HepG2 (cell line): Measurements from ENCODE around the gene SERPINA9. TPM values are rescaled to one million over a fixed set of nuclear protein-coding genes. Genes with fewer than 3 reads are reported as not detected.
"Not testable (repeated sequence)": the region's sequence is repeated elsewhere in the genome, so short reads cannot be mapped to it uniquely, and the experiment has no call there.

Experiments
- ATAC-seq: fragments of 200-7000 bp; cut with Tn5 transposase; 3 replicates; pipeline ENCODE4 v1.9.1; 2020; ENCODE audit warnings: mild to moderate bottlenecking, moderate library complexity
- BruUV-seq: library from RNA; stranded (reverse); fragments of 400-500 nt; replicated peaks from 2 replicates; lab custom pipeline; 2021; lab: Mats Ljungman, UMichigan
- CTCF ChIA-PET: fragments of 300-600 bp; formaldehyde crosslinking; extraction: SDS; loops from one replicate; lab custom pipeline; 2021; ENCODE audit warnings: low total read pairs, inconsistent platforms, low intra/inter-chr PET ratio; lab: Yijun Ruan, JAX
- POLR2A ChIA-PET: fragments of 350-600 bp; sonication (Branson Sonifier 250); formaldehyde crosslinking; loops from one replicate; lab custom pipeline; 2020; ENCODE audit warnings: antibody characterized with exemption, inconsistent platforms; lab: Yijun Ruan, JAX
- DNase-seq: peaks from one replicate; pipeline ENCODE4 v3.0.0-alpha.2; 2015; ENCODE audit warnings: low spot score
- FAIRE-seq: peaks from 3 replicates; lab custom pipeline; 2011; peaks lifted over from hg19 to GRCh38; lab: Jason Lieb, UNC
- H2AFZ ChIP-seq: one replicate; pipeline ENCODE4 v1.6.1; 2011; ENCODE audit warnings: low read length, inconsistent platforms
- H3K27ac ChIP-seq: fragments of 300-600 bp; 3 replicates; pipeline ENCODE4 v1.8.0; 2011; ENCODE audit warnings: mixed run types, mild to moderate bottlenecking, mixed read lengths, low read length, inconsistent platforms; ENCODE audit not compliant: insufficient read depth; ENCODE audit errors: extremely low read length
- H3K27me3 ChIP-seq, 2 experiments: fragments of 200-600 bp in 1 of 2; 2 replicates in 1 of 2; 3 replicates in 1 of 2; pipeline versions ENCODE4 v1.6.0 to v1.8.0; 2011; ENCODE audit warnings: low read length in 2 of 2, mild to moderate bottlenecking in 2 of 2, moderate library complexity in 2 of 2, inconsistent platforms in 1 of 2; ENCODE audit not compliant: insufficient read depth in 2 of 2, control insufficient read depth in 1 of 2
- H3K36me3 ChIP-seq, 2 experiments: fragments of 200-600 bp in 1 of 2; replicated peaks in 1 of 2; 2 replicates in 1 of 2; 3 replicates in 1 of 2; pipeline versions ENCODE4 v1.5.1 to v1.8.0; 2011; ENCODE audit warnings: low read length in 2 of 2, inconsistent platforms in 1 of 2; ENCODE audit not compliant: insufficient read depth in 2 of 2, control insufficient read depth in 1 of 2
- H3K4me1 ChIP-seq: 2 replicates; pipeline ENCODE4 v1.5.1; 2012; ENCODE audit warnings: low read length, inconsistent platforms; ENCODE audit not compliant: insufficient read depth
- H3K4me2 ChIP-seq: 2 replicates; pipeline ENCODE4 v1.6.0; 2011; ENCODE audit warnings: low read depth, low read length, inconsistent platforms
- H3K4me3 ChIP-seq, 3 experiments: fragments of 200-600 bp in 1 of 3; sonication (generic), shearing (Covaris generic) in 1 of 3; replicated peaks in 1 of 3; 2 replicates each; pipeline ENCODE4 v1.5.1; 2011 to 2016; ENCODE audit warnings: low read length in 3 of 3, inconsistent platforms in 2 of 3, low read depth in 2 of 3, mild to moderate bottlenecking in 2 of 3, control low read depth in 1 of 3, mixed read lengths in 1 of 3; ENCODE audit not compliant: insufficient read depth in 1 of 3
- H3K79me2 ChIP-seq: one replicate; pipeline ENCODE4 v1.6.1; 2011; ENCODE audit warnings: low read length, inconsistent platforms; ENCODE audit not compliant: insufficient read depth
- H3K9ac ChIP-seq: 2 replicates; pipeline ENCODE4 v1.6.0; 2011; ENCODE audit warnings: mild to moderate bottlenecking, low read depth, low read length, inconsistent platforms; ENCODE audit not compliant: insufficient read depth
- H3K9me3 ChIP-seq: 2 replicates; pipeline ENCODE4 v1.5.1; 2012; ENCODE audit warnings: mild to moderate bottlenecking, low read length
- H4K20me1 ChIP-seq: 2 replicates; pipeline ENCODE4 v1.6.0; 2011; ENCODE audit warnings: inconsistent platforms, mild to moderate bottlenecking, low read length, moderate library complexity; ENCODE audit not compliant: insufficient read depth
- GFI1 ChIP-seq: sonication (generic); formaldehyde crosslinking; IDR thresholded peaks from 2 replicates; pipeline ENCODE4 v1.5.0; 2020; ENCODE audit warnings: missing genetic modification reagents, mild to moderate bottlenecking, borderline replicate concordance
- HOXA5 ChIP-seq: sonication (generic); formaldehyde crosslinking; IDR thresholded peaks from 2 replicates; pipeline ENCODE4 v1.4.0; 2020; ENCODE audit warnings: missing genetic modification reagents
- ISL2 ChIP-seq: sonication (generic); formaldehyde crosslinking; IDR thresholded peaks from 2 replicates; pipeline ENCODE4 v1.5.0; 2020; ENCODE audit warnings: missing genetic modification reagents
- MED8 ChIP-seq: sonication (generic); formaldehyde crosslinking; IDR thresholded peaks from 2 replicates; pipeline ENCODE4 v1.8.1; 2023; ENCODE audit warnings: mild to moderate bottlenecking, missing genetic modification reagents; ENCODE audit not compliant: insufficient replicate concordance
- SP5 ChIP-seq: IDR thresholded peaks from 2 replicates; pipeline ENCODE4 v1.6.1; 2016; ENCODE audit warnings: low read depth, borderline replicate concordance
- TCF12 ChIP-seq, 2 experiments: fragments of 450-650 bp in 1 of 2; sonication (generic) in 1 of 2; formaldehyde crosslinking in 1 of 2; IDR thresholded peaks; 2 replicates each; pipeline versions ENCODE4 v1.6.1 to v1.8.0; 2017 to 2022; ENCODE audit warnings: antibody characterized with exemption in 1 of 2, mild to moderate bottlenecking in 1 of 2, missing genetic modification reagents in 1 of 2, moderate library complexity in 1 of 2
- TEAD3 ChIP-seq: optimal IDR thresholded peaks from 2 replicates; pipeline ENCODE3; 2016; ENCODE audit warnings: borderline replicate concordance
- TMF1 ChIP-seq: sonication (generic); formaldehyde crosslinking; IDR thresholded peaks from 2 replicates; pipeline ENCODE4 v1.8.1; 2022; ENCODE audit warnings: low read depth, missing genetic modification reagents
- ZNF17 ChIP-seq: sonication (generic); formaldehyde crosslinking; IDR thresholded peaks from 2 replicates; pipeline ENCODE4 v1.5.0; 2020; ENCODE audit warnings: mild to moderate bottlenecking, missing genetic modification reagents
- ZNF205 ChIP-seq: IDR thresholded peaks from 2 replicates; pipeline ENCODE4 v1.6.1; 2018; ENCODE audit warnings: missing biosample characterization, missing genetic modification reagents
- ZNF543 ChIP-seq: sonication (generic); formaldehyde crosslinking; IDR thresholded peaks from 2 replicates; pipeline ENCODE4 v1.4.0; 2020; ENCODE audit warnings: mild to moderate bottlenecking, missing genetic modification reagents
- ZNF775 ChIP-seq: sonication (generic); formaldehyde crosslinking; IDR thresholded peaks from 2 replicates; pipeline ENCODE4 v1.4.0; 2020; ENCODE audit warnings: missing genetic modification reagents, mild to moderate bottlenecking, moderate library complexity, borderline replicate concordance
- WGBS: methylation state at CpG from one replicate; pipeline ENCODE4 v1.1.6; 2017; ENCODE audit warnings: low lambda C conversion rate; 5-methylcytosine and 5-hydroxymethylcytosine counted together
- in situ Hi-C: cut with HindIII; loops from 2 replicates; pipeline ENCODE4 v1.10.0; 2017; ENCODE audit warnings: low pct_unique_long_range_greater_than_20kb; ENCODE audit not compliant: extremely low pct_ligation_motif_present
- intact Hi-C: fragments of 100-400 bp; cut with micrococcal nuclease; formaldehyde crosslinking; loops from one replicate; pipeline ENCODE4 v1.10.0; 2022; ENCODE audit not compliant: unreplicated experiment
- polyA plus RNA-seq, 8 experiments: library from polyadenylated mRNA; depleted of rRNA in 3 of 8; stranded (reverse) in 7 of 8; unstranded in 1 of 8; fragments of >200 nt; fragmentation: Illumina TruSeq in 4 of 8; extraction: Trizol in 4 of 8; gene quantifications; 2 replicates each; pipeline versions ENCODE4 v1.2.1 to v1.2.3, GENCODE V29; 2011 to 2016; ENCODE audit warnings: low read depth in 4 of 8, missing spikeins in 1 of 8, mixed read lengths in 1 of 8; ENCODE audit not compliant: insufficient read depth in 1 of 8
- total RNA-seq, 5 experiments: library from RNA; depleted of rRNA; stranded (reverse); fragments of >200 nt; fragmentation: Illumina TruSeq; extraction: Trizol; gene quantifications; 2 replicates each; pipeline ENCODE4 v1.2.3, GENCODE V29; 2016; ENCODE audit warnings: low read depth in 1 of 5
- TF ChIP-seq, protein P1 (sequence below): sonication (generic); formaldehyde crosslinking; IDR thresholded peaks from 2 replicates; pipeline ENCODE4 v1.4.0; 2020; ENCODE audit warnings: missing genetic modification reagents
- TF ChIP-seq, protein P2 (sequence below): sonication (generic); formaldehyde crosslinking; IDR thresholded peaks from 2 replicates; pipeline ENCODE4 v1.4.0; 2020; ENCODE audit warnings: missing genetic modification reagents
- TF ChIP-seq, protein P3 (sequence below): sonication (generic); formaldehyde crosslinking; IDR thresholded peaks from 2 replicates; pipeline ENCODE4 v1.4.0; 2020; ENCODE audit warnings: missing genetic modification reagents
- TF ChIP-seq, protein P4 (sequence below): sonication (generic); formaldehyde crosslinking; IDR thresholded peaks from 2 replicates; pipeline ENCODE4 v1.8.1; 2022; ENCODE audit warnings: mild to moderate bottlenecking, missing genetic modification reagents

The SERPINA9 gene
- total and polyA plus RNA-seq, 2 of the 13 experiments (the other 11 are each of a cell fraction or from before 2014, with no cell fraction given), result 0.21 TPM; not detected in 1

GRCh38 chr14:94482132-94483070 lies 6.4 kb upstream of the SERPINA9 start:
- 10% methylated on average over 8 of the region's 10 CpGs for WGBS
- not testable (repeated sequence) for FAIRE-seq; TF ChIP-seq TCF12 (IDR thresholded peaks at IDR 0.05)
- peak overlapping the region; percentile 92 for H3K27ac ChIP-seq
- TF ChIP-seq TCF12 (CRISPR knock-in tag; IDR thresholded peaks at IDR 0.05), result peak; percentile 51; the same call in 1 of the 2 replicates
- TF ChIP-seq TEAD3 (CRISPR knock-in tag), result peak; percentile 81
- 0 out of 2 replicates have a peak, but pooled peaks have one; percentile 19 for TF ChIP-seq SP5 (CRISPR knock-in tag)
- TF ChIP-seq ISL2, result peak; percentile 48; the same call in 1 of the 2 replicates
- peak; percentile 79 for TF ChIP-seq GFI1 (CRISPR knock-in tag)
- peak; percentile 50; the same call in 1 of the 2 replicates for TF ChIP-seq TMF1
- TF ChIP-seq, protein P1, sequence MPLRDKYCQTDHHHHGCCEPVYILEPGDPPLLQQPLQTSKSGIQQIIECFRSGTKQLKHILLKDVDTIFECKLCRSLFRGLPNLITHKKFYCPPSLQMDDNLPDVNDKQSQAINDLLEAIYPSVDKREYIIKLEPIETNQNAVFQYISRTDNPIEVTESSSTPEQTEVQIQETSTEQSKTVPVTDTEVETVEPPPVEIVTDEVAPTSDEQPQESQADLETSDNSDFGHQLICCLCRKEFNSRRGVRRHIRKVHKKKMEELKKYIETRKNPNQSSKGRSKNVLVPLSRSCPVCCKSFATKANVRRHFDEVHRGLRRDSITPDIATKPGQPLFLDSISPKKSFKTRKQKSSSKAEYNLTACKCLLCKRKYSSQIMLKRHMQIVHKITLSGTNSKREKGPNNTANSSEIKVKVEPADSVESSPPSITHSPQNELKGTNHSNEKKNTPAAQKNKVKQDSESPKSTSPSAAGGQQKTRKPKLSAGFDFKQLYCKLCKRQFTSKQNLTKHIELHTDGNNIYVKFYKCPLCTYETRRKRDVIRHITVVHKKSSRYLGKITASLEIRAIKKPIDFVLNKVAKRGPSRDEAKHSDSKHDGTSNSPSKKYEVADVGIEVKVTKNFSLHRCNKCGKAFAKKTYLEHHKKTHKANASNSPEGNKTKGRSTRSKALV (CRISPR knock-in tag), result 0 out of 2 replicates have a peak, but pooled peaks have one; percentile 35
- peak; percentile 82; the same call in 1 of the 2 replicates for TF ChIP-seq ZNF17 (CRISPR knock-in tag)
- 0 out of 2 replicates have a peak, but pooled peaks have one; percentile 44 for TF ChIP-seq ZNF205 (CRISPR knock-in tag)
- peak; percentile 61; the same call in 1 of the 2 replicates for TF ChIP-seq HOXA5 (CRISPR knock-in tag)
- TF ChIP-seq ZNF775 (CRISPR knock-in tag), result 0 out of 2 replicates have a peak, but pooled peaks have one; percentile 47
- peak; percentile 75 for TF ChIP-seq MED8
- peak; percentile 69; the same call in 1 of the 2 replicates for TF ChIP-seq ZNF543 (CRISPR knock-in tag)
- TF ChIP-seq, protein P2, sequence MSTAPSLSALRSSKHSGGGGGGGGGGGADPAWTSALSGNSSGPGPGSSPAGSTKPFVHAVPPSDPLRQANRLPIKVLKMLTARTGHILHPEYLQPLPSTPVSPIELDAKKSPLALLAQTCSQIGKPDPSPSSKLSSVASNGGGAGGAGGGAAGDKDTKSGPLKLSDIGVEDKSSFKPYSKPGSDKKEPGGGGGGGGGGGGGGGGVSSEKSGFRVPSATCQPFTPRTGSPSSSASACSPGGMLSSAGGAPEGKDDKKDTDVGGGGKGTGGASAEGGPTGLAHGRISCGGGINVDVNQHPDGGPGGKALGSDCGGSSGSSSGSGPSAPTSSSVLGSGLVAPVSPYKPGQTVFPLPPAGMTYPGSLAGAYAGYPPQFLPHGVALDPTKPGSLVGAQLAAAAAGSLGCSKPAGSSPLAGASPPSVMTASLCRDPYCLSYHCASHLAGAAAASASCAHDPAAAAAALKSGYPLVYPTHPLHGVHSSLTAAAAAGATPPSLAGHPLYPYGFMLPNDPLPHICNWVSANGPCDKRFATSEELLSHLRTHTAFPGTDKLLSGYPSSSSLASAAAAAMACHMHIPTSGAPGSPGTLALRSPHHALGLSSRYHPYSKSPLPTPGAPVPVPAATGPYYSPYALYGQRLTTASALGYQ, result 0 out of 2 replicates have a peak, but pooled peaks have one; percentile 64
- TF ChIP-seq, protein P3, sequence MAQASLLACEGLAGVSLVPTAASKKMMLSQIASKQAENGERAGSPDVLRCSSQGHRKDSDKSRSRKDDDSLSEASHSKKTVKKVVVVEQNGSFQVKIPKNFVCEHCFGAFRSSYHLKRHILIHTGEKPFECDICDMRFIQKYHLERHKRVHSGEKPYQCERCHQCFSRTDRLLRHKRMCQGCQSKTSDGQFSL, result 0 out of 2 replicates have a peak, but pooled peaks have one; percentile 28
- TF ChIP-seq, protein P4, sequence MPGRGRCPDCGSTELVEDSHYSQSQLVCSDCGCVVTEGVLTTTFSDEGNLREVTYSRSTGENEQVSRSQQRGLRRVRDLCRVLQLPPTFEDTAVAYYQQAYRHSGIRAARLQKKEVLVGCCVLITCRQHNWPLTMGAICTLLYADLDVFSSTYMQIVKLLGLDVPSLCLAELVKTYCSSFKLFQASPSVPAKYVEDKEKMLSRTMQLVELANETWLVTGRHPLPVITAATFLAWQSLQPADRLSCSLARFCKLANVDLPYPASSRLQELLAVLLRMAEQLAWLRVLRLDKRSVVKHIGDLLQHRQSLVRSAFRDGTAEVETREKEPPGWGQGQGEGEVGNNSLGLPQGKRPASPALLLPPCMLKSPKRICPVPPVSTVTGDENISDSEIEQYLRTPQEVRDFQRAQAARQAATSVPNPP (CRISPR knock-in tag), result 0 out of 2 replicates have a peak, but pooled peaks have one; percentile 32

More at GRCh38 chr14:94482132-94483070, 6.4 kb upstream of the SERPINA9 start:
- in situ Hi-C loops, H4K20me1 ChIP-seq, H2AFZ ChIP-seq, intact Hi-C loops, H3K27me3 ChIP-seq, CTCF ChIA-PET, BruUV-seq: not testable (repeated sequence)
- peaks cover 88% of the 10 kb centered on the region for H3K4me1 ChIP-seq
- H3K4me3 ChIP-seq, result peak overlapping the region in 2 of 3 experiments; percentile 40 to 57; a peak in 2 of 6 replicates
- H3K9ac ChIP-seq, result peak overlapping the region; percentile 64
- peaks cover 33% of the 10 kb centered on the region for H3K79me2 ChIP-seq
- POLR2A ChIA-PET, result interaction anchor here (0.7 to 0.9 kb wide), 2 partner anchors 17 to 30 kb away, joined by 3 to 4 read pairs; partner anchors contain the start of gene SERPINA11
- DNase-seq (peak; percentile 64), ATAC-seq (peak; percentile 32)
- peaks cover 21% of the 10 kb centered on the region for H3K9me3 ChIP-seq
- H3K36me3 ChIP-seq, result peaks cover 4 to 12% of the 10 kb centered on the region in 2 experiments; a peak in 3 of 5 replicates
- H3K4me2 ChIP-seq, result peak overlapping the region; percentile 92
